ENCODE measurements around the gene CES5A.
"Not testable (repeated sequence)": the region's sequence is repeated elsewhere in the genome, so short reads cannot be mapped to it uniquely, and the experiment has no call there.

CES5A gene

DNA sequence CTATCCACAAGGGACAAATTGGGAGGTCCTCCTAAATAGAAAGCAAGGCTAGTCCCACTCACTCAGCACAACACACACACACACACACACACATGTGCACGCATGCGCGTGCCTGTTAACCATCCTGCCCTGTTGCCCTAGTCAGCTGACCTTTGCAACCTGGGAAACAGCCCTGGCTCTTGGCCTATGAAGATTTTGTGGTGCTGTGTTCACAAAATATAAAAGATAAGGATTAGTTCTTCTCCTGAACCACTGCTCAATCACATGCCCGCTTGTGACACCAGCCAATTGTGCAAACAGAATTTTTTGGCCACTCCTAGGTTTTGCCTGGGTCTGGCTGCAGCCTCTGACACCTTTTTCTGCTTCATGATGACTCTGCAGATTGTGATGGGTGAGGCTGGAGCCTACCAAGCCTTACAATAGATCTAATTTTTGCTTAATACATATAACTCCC, 39.0 kb downstream of the CES5A start:
- H3K9me3 ChIP-seq (ENCODE audit: insufficient read depth, low read length) = no peaks in the 10 kb centered on the region
- no peak for TF ChIP-seq SUZ12 (IDR thresholded peaks at IDR 0.05; ENCODE audit: extremely low read depth, insufficient read depth, insufficient read length)
- no peak for TF ChIP-seq ZNF274 (IDR thresholded peaks at IDR 0.05; ENCODE audit: low read depth, low read length)
- no peak for TF ChIP-seq YY1 (IDR thresholded peaks at IDR 0.05; ENCODE audit: insufficient read depth, insufficient read length)
- no peak for DNase-seq (ENCODE audit: low read depth, low spot score)
- no peaks in the 10 kb centered on the region for H3K27me3 ChIP-seq (ENCODE audit: insufficient read depth, insufficient read length)
- H3K9ac ChIP-seq (ENCODE audit: insufficient read length, low read depth) = no peak overlapping the region
- H3K4me1 ChIP-seq (ENCODE audit: insufficient read depth, insufficient read length) = no peaks in the 10 kb centered on the region
- no peak overlapping the region for H3K4me3 ChIP-seq (ENCODE audit: insufficient read length, low read depth)
- no peaks in the 10 kb centered on the region for H3K36me3 ChIP-seq (ENCODE audit: insufficient read depth, insufficient read length, low read length)

DNA sequence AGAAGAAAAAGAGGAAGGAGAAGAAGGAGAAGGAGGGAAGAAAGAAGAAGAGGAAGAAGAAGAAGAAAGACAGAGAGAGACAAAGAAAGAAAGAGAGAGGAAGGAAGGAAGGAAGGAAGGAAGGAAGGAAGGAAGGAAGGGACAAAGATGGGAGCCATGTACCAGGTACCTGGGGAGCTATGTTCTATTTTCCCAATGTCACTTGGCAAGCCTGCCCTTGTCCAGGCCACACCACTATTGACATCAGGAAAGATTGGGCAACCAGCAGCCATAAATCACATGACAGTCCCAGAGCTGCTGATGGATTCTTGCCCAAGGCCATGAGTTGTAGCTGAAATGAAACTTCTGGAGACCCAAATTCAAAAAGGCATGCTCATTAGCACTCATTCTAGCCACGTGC, 39.6 kb downstream of the CES5A start:
- Histone ChIP-seq H3K9me3 (ENCODE audit: insufficient read depth, low read length) (no peaks in the 10 kb centered on the region), H3K9ac (ENCODE audit: insufficient read length, low read depth) (no peak overlapping the region), H3K36me3 (ENCODE audit: insufficient read depth, insufficient read length, low read length) (no peaks in the 10 kb centered on the region), H3K4me3 (ENCODE audit: insufficient read length, low read depth) (no peak overlapping the region), H3K4me1 (ENCODE audit: insufficient read depth, insufficient read length) (no peaks in the 10 kb centered on the region), H3K27me3 (ENCODE audit: insufficient read depth, insufficient read length) (no peaks in the 10 kb centered on the region)
- TF ChIP-seq ZNF274 (IDR thresholded peaks at IDR 0.05; ENCODE audit: low read depth, low read length) (no peak), YY1 (IDR thresholded peaks at IDR 0.05; ENCODE audit: insufficient read depth, insufficient read length) (no peak), SUZ12 (IDR thresholded peaks at IDR 0.05; ENCODE audit: extremely low read depth, insufficient read depth, insufficient read length) (no peak)
- DNase-seq (ENCODE audit: low read depth, low spot score) = no peak

DNA sequence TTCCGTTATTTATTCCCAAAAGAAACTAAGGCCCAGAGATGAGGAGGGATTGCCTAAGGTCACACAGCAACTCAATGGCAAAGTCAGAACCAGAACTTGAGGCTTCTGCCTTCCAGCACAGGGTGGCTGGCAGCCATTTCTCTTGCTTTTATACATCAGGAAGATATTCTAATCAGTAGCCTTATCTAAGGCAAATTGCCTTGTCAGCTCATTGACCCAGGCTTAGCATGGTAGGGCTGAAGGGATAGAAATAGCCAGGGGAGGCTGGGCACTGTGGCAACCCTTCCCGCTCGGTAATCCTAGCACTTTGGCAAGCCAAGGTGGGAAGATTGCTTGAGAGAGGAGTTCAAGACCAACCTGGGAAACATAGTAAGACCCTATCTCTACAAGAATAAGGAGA, 40.0 kb downstream of the CES5A start:
- DNase-seq (ENCODE audit: low read depth, low spot score); H3K27me3 ChIP-seq (ENCODE audit: insufficient read depth, insufficient read length); H3K9ac ChIP-seq (ENCODE audit: insufficient read length, low read depth); H3K4me1 ChIP-seq (ENCODE audit: insufficient read depth, insufficient read length); H3K36me3 ChIP-seq (ENCODE audit: insufficient read depth, insufficient read length, low read length); H3K9me3 ChIP-seq (ENCODE audit: insufficient read depth, low read length); H3K4me3 ChIP-seq (ENCODE audit: insufficient read length, low read depth): not testable (repeated sequence)

DNA sequence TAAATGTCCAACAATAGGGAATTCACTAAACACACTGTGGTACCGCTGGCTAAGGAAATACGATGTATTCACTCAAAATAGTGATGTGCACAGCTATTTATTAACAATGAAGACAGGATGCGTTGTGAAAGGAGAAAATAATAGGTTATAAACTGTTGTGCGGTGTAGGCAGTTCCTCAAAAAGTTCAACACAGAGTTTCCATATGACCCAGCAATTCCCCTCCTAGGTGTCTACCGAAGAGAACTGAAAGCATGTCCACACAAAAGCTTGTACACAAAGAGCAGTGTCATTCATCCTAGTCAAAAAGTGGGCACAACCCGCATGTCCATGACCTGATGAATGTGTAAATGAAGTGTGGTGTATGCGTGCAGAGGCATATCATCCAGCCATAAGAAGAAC, 41.1 kb downstream of the CES5A start:
- H3K27me3 ChIP-seq (ENCODE audit: insufficient read depth, insufficient read length) = no peaks in the 10 kb centered on the region
- no peaks in the 10 kb centered on the region for H3K4me1 ChIP-seq (ENCODE audit: insufficient read depth, insufficient read length)
- H3K36me3 ChIP-seq (ENCODE audit: insufficient read depth, insufficient read length, low read length) = no peaks in the 10 kb centered on the region
- no peak for TF ChIP-seq SUZ12 (IDR thresholded peaks at IDR 0.05; ENCODE audit: extremely low read depth, insufficient read depth, insufficient read length)
- TF ChIP-seq YY1 (IDR thresholded peaks at IDR 0.05; ENCODE audit: insufficient read depth, insufficient read length) = no peak
- TF ChIP-seq ZNF274 (IDR thresholded peaks at IDR 0.05; ENCODE audit: low read depth, low read length) = no peak
- H3K9ac ChIP-seq (ENCODE audit: insufficient read length, low read depth) = no peak overlapping the region
- H3K4me3 ChIP-seq (ENCODE audit: insufficient read length, low read depth) = no peak overlapping the region
- DNase-seq (ENCODE audit: low read depth, low spot score) = no peak
- no peaks in the 10 kb centered on the region for H3K9me3 ChIP-seq (ENCODE audit: insufficient read depth, low read length)

DNA sequence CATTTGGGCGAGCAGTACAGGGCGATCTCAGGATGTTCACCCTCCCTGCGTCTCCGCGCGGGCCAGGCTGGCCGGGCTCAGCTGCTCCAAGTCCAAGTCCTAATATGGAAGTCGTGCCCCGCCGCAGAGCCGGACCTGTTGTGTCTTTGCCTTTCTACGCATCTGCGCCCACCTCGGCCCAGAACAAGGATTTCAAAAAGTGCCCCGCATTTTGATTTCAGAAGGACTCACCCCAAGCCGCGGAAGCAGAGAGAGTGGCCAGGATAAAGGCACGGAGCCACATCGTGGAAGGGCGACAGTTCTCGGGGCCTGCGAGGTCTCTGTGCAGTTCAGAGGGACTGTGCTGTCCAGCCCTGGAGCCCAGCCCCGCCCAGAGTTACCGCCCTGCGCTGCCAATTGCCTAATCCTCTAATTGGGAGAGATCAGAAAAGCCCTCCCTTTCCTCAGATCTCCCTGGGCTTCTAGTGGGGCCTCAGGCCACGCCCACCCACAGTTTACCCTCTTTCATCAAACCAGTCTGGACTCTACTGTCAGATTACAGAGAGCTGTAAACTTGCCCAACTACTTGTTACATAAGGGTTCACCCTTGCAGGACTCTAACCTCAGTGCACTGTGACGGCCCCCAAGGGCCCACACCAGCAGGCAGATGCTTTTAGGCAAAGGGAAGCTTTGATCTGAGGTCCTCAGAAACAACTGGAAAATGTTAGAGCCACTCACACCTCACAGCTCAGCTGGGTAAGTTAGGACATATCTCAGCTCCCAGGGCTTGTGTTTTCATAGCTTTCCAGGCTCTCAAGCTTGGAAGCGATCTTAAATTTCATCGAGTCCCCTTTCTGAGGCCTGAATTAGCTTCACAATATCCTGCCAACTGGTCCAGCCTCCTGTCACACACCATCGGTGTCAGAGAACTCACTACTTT, 42.1 kb downstream of the CES5A start, which contains the start of gene CES1:
CES1 (minus strand) TSS at position 324 of the 919 bp plus-strand sequence; CDS start at position 283, 41 bp downstream.
- no peaks in the 10 kb centered on the region for H3K27me3 ChIP-seq (ENCODE audit: insufficient read depth, insufficient read length)
- no peak within 1 kb of the TSS for H3K4me3 ChIP-seq (ENCODE audit: insufficient read length, low read depth)
- no peaks in the 10 kb centered on the region for H3K9me3 ChIP-seq (ENCODE audit: insufficient read depth, low read length)
- H3K36me3 ChIP-seq (ENCODE audit: insufficient read depth, insufficient read length, low read length) = no peaks in the 10 kb centered on the region
- H3K9ac ChIP-seq (ENCODE audit: insufficient read length, low read depth) = no peak within 1 kb of the TSS
- no peaks in the 10 kb centered on the region for H3K4me1 ChIP-seq (ENCODE audit: insufficient read depth, insufficient read length)
- no peak for DNase-seq (ENCODE audit: low read depth, low spot score)
- TF ChIP-seq YY1 (IDR thresholded peaks at IDR 0.05; ENCODE audit: insufficient read depth, insufficient read length) (no peak), SUZ12 (IDR thresholded peaks at IDR 0.05; ENCODE audit: extremely low read depth, insufficient read depth, insufficient read length) (no peak), ZNF274 (IDR thresholded peaks at IDR 0.05; ENCODE audit: low read depth, low read length) (no peak)

DNA sequence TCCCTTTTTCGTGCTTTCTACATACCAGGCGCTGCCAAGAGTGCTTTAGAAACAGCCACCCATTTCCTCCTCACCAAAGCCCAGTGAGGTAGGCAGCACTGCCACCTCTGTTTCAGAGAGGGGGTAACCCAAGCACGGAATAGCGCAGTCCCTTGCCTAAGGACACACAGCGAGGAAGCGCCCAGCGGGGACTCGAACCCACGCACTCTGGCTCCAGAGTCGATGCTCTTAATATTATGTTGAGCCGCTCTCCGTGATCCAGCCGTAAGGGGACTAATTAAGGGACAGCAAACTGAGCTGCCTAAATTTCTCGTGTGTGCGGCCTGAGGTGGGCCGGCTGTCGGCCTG, 42.8 kb downstream of the CES5A start:
- no peaks in the 10 kb centered on the region for H3K27me3 ChIP-seq (ENCODE audit: insufficient read depth, insufficient read length)
- H3K9ac ChIP-seq (ENCODE audit: insufficient read length, low read depth) = no peak overlapping the region
- TF ChIP-seq ZNF274 (IDR thresholded peaks at IDR 0.05; ENCODE audit: low read depth, low read length) (no peak), YY1 (IDR thresholded peaks at IDR 0.05; ENCODE audit: insufficient read depth, insufficient read length) (no peak), SUZ12 (IDR thresholded peaks at IDR 0.05; ENCODE audit: extremely low read depth, insufficient read depth, insufficient read length) (no peak)
- no peaks in the 10 kb centered on the region for H3K9me3 ChIP-seq (ENCODE audit: insufficient read depth, low read length)
- no peaks in the 10 kb centered on the region for H3K36me3 ChIP-seq (ENCODE audit: insufficient read depth, insufficient read length, low read length)
- no peak overlapping the region for H3K4me3 ChIP-seq (ENCODE audit: insufficient read length, low read depth)
- DNase-seq (ENCODE audit: low read depth, low spot score) = no peak
- no peaks in the 10 kb centered on the region for H3K4me1 ChIP-seq (ENCODE audit: insufficient read depth, insufficient read length)

DNA sequence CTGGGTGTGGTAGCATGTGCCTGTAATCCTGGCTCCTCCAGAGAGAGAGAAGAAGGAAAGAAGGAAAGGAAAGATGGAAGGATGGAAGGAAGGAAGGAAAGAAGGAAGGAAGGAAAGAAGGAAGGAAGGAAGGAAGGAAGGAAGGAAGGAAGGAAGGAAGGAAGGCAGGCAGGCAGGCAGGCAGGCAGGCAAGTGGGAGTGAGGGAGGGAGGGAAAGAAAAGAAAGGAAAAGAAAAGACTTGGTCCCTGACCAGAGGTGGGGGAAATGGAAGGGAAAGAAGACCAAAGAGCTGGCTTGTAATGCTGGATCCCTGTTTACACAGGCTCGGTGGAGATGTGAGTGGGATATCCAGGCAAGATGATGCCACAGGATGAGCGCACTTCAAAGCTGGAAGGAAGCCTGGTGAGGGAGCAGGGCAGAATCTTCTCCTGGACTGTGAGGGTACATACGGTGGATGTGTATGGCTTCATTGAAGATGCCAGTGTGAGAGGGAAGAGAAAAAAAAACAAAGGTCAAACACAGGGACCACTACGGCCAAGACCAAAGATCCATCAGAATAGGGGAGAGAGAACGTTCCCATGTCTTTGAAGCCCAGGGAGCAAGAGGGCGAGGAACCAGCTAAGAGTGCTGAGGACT, 44.4 kb downstream of the CES5A start:
- H3K9me3 ChIP-seq (ENCODE audit: insufficient read depth, low read length) = no peaks in the 10 kb centered on the region
- no peaks in the 10 kb centered on the region for H3K4me1 ChIP-seq (ENCODE audit: insufficient read depth, insufficient read length)
- no peaks in the 10 kb centered on the region for H3K27me3 ChIP-seq (ENCODE audit: insufficient read depth, insufficient read length)
- no peak for DNase-seq (ENCODE audit: low read depth, low spot score)
- TF ChIP-seq ZNF274 (IDR thresholded peaks at IDR 0.05; ENCODE audit: low read depth, low read length) (no peak), SUZ12 (IDR thresholded peaks at IDR 0.05; ENCODE audit: extremely low read depth, insufficient read depth, insufficient read length) (no peak), YY1 (IDR thresholded peaks at IDR 0.05; ENCODE audit: insufficient read depth, insufficient read length) (no peak)
- no peak overlapping the region for H3K4me3 ChIP-seq (ENCODE audit: insufficient read length, low read depth)
- H3K9ac ChIP-seq (ENCODE audit: insufficient read length, low read depth) = no peak overlapping the region
- H3K36me3 ChIP-seq (ENCODE audit: insufficient read depth, insufficient read length, low read length) = no peaks in the 10 kb centered on the region

DNA sequence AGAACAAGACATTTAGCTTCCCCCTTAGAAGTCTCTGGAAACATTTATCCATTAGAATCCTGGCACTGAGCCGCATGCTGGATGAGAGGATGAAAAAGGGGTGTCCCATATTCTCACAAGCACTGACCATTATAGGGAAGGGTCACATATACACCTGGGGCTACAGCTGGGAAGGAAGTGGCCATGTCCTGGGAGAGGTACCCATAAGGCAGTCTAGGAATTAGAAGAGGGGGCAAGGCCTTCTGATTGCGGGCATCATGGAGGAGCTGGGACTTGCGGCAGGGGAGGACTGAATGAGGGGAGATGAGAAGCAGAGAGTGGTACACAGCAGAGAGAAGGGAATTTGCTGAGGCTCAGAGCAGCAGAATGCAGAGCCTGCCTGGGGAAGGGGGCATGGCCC, 45.9 kb downstream of the CES5A start:
- not testable (repeated sequence) for H3K9me3 ChIP-seq (ENCODE audit: insufficient read depth, low read length); H3K27me3 ChIP-seq (ENCODE audit: insufficient read depth, insufficient read length); DNase-seq (ENCODE audit: low read depth, low spot score); H3K4me3 ChIP-seq (ENCODE audit: insufficient read length, low read depth); H3K9ac ChIP-seq (ENCODE audit: insufficient read length, low read depth); H3K36me3 ChIP-seq (ENCODE audit: insufficient read depth, insufficient read length, low read length); H3K4me1 ChIP-seq (ENCODE audit: insufficient read depth, insufficient read length)
